Ecto neural progenitor cell (in vitro differentiated cells): Measurements from ENCODE around the gene RHPN2.

ENCODE experiments used
- DNase-seq: peaks from one replicate; pipeline ENCODE4 v3.0.0-alpha.2; 2018; ENCODE audit warnings: low spot score

RHPN2 gene

GRCh38 chr19:33064792-33065550, at the start of gene RHPN2:
RHPN2 (minus strand) TSS chr19:33064888; CDS start chr19:33064852, 36 bp downstream.
- peak; percentile 87 for DNase-seq

GRCh38 chr19:33114312-33114711, 49.6 kb upstream of the RHPN2 start:
- no peak for DNase-seq

- no peak for DNase-seq
Observed at GRCh38 chr19:33111587-33111986, 46.9 kb upstream of the RHPN2 start.

- no peak for DNase-seq
Observed at GRCh38 chr19:33110137-33110910, 45.6 kb upstream of the RHPN2 start.

- DNase-seq, result no peak
Observed at GRCh38 chr19:33108161-33108560, 43.5 kb upstream of the RHPN2 start.

- DNase-seq, result no peak
Observed at GRCh38 chr19:33102893-33103292, 38.2 kb upstream of the RHPN2 start.

GRCh38 chr19:33100894-33101644, 36.4 kb upstream of the RHPN2 start:
- DNase-seq, result no peak

GRCh38 chr19:33098055-33098534, 33.4 kb upstream of the RHPN2 start:
- DNase-seq, result no peak

GRCh38 chr19:33096005-33096404, 31.3 kb upstream of the RHPN2 start:
- DNase-seq, result no peak

- no peak for DNase-seq
Observed at GRCh38 chr19:33094436-33095067, 29.9 kb upstream of the RHPN2 start.

GRCh38 chr19:33093420-33094210, 28.9 kb upstream of the RHPN2 start:
- DNase-seq, result no peak

GRCh38 chr19:33090179-33090578, 25.5 kb upstream of the RHPN2 start:
- DNase-seq, result no peak

GRCh38 chr19:33089010-33089409, 24.3 kb upstream of the RHPN2 start:
- no peak for DNase-seq

- no peak for DNase-seq
Observed at GRCh38 chr19:33086955-33087354, 22.3 kb upstream of the RHPN2 start.

GRCh38 chr19:33085570-33086128, 21.0 kb upstream of the RHPN2 start:
- no peak for DNase-seq

GRCh38 chr19:33080761-33081681, 16.3 kb upstream of the RHPN2 start, which contains the start of gene GPATCH1:
GPATCH1 (plus strand) TSS chr19:33081181; CDS start chr19:33081194, 13 bp downstream.
- DNase-seq, result peak; percentile 95

- no peak for DNase-seq
Observed at GRCh38 chr19:33075519-33075918, 10.8 kb upstream of the RHPN2 start.

- no peak for DNase-seq
Observed at GRCh38 chr19:33071887-33072286, 7.2 kb upstream of the RHPN2 start.

- DNase-seq, result no peak
Observed at GRCh38 chr19:33067121-33067520, 2.4 kb upstream of the RHPN2 start.

GRCh38 chr19:33066543-33066942, 1.9 kb upstream of the RHPN2 start:
- DNase-seq, result no peak
